H1 (cell line): Measurements from ENCODE around the gene KLHL29.

Source experiments
- CEBPB ChIP-seq: IDR thresholded peaks from 2 replicates; pipeline ENCODE4 v1.6.1; 2012; ENCODE audit warnings: low read depth, low read length
- CTCF ChIP-seq, 3 experiments: IDR thresholded peaks; 1 replicate in 2 of 3; 2 replicates in 1 of 3; pipeline versions ENCODE4 v1.5.1 to v1.6.1; 2011; ENCODE audit warnings: low read length in 3 of 3, mild to moderate bottlenecking in 3 of 3, inconsistent platforms in 2 of 3, low read depth in 1 of 3, moderate library complexity in 1 of 3; ENCODE audit not compliant: insufficient read depth in 1 of 3; ENCODE audit errors: control extremely low read depth in 1 of 3
- EP300 ChIP-seq, 2 experiments: IDR thresholded peaks; 1 replicate in 1 of 2; 2 replicates in 1 of 2; pipeline ENCODE4 v1.6.1; 2011 to 2012; ENCODE audit warnings: low read depth in 2 of 2, low read length in 2 of 2, mild to moderate bottlenecking in 2 of 2, borderline replicate concordance in 1 of 2, inconsistent platforms in 1 of 2, moderate library complexity in 1 of 2
- POLR2A ChIP-seq, 2 experiments: IDR thresholded peaks; 1 replicate in 1 of 2; 2 replicates in 1 of 2; pipeline ENCODE4 v1.6.1; 2011; ENCODE audit warnings: low read depth in 2 of 2, low read length in 2 of 2, mild to moderate bottlenecking in 2 of 2; ENCODE audit errors: control extremely low read depth in 1 of 2
- SIN3A ChIP-seq, 2 experiments: IDR thresholded peaks in 1 of 2; conservative IDR thresholded peaks in 1 of 2; 2 replicates each; pipeline ENCODE4 v1.6.1; 2011 to 2012; ENCODE audit warnings: low read length in 2 of 2, improper control_type of control experiment in 1 of 2, low read depth in 1 of 2, mild to moderate bottlenecking in 1 of 2
- SP1 ChIP-seq: IDR thresholded peaks from 2 replicates; pipeline ENCODE4 v1.6.1; 2011; ENCODE audit warnings: low read depth, low read length
- TAF1 ChIP-seq: IDR thresholded peaks from 2 replicates; pipeline ENCODE4 v1.6.1; 2011; ENCODE audit warnings: mild to moderate bottlenecking, low read depth, low read length

- TF ChIP-seq EP300 (IDR thresholded peaks at IDR 0.05; ENCODE audit: borderline replicate concordance in 1 of 2, low read depth in 2 of 2, low read length in 2 of 2) = no peak
- no peak for TF ChIP-seq TAF1
- TF ChIP-seq POLR2A (IDR thresholded peaks at IDR 0.05; ENCODE audit: control extremely low read depth in 1 of 2, low read depth in 2 of 2, low read length in 2 of 2) = no peak
- TF ChIP-seq CTCF (IDR thresholded peaks at IDR 0.05; ENCODE audit: control extremely low read depth in 1 of 3, insufficient read depth in 1 of 3, low read depth in 1 of 3, low read length in 3 of 3) = no peak
- no peak for TF ChIP-seq SIN3A (conservative IDR thresholded peaks at IDR 0.05 in 1 of 2, IDR thresholded peaks at IDR 0.05 in 1 of 2; ENCODE audit: low read depth in 1 of 2, low read length in 2 of 2)
- no peak for TF ChIP-seq SP1
- no peak for TF ChIP-seq CEBPB
These were observed 47.6 kb downstream of the KLHL29 start for GRCh38 chr2:23432531-23432930.
